ENCODE measurements around the gene SLC25A38.

GRCh38 chr3:39387411-39387975 lies 4.3 kb downstream of the SLC25A38 start:
- TF ChIP-seq, protein P1, sequence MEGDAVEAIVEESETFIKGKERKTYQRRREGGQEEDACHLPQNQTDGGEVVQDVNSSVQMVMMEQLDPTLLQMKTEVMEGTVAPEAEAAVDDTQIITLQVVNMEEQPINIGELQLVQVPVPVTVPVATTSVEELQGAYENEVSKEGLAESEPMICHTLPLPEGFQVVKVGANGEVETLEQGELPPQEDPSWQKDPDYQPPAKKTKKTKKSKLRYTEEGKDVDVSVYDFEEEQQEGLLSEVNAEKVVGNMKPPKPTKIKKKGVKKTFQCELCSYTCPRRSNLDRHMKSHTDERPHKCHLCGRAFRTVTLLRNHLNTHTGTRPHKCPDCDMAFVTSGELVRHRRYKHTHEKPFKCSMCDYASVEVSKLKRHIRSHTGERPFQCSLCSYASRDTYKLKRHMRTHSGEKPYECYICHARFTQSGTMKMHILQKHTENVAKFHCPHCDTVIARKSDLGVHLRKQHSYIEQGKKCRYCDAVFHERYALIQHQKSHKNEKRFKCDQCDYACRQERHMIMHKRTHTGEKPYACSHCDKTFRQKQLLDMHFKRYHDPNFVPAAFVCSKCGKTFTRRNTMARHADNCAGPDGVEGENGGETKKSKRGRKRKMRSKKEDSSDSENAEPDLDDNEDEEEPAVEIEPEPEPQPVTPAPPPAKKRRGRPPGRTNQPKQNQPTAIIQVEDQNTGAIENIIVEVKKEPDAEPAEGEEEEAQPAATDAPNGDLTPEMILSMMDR (conservative IDR thresholded peaks at IDR 0.05), result no peak
- TF ChIP-seq ZFX (IDR thresholded peaks at IDR 0.05), result no peak

All from C4-2B (cell line).